ENCODE results near the gene SMYD1. TPM values are rescaled to one million over a fixed set of nuclear protein-coding genes. Genes with fewer than 3 reads are reported as not detected.

The SMYD1 gene
- total and polyA plus RNA-seq, 2 donors from 2014 or later, result not detected

- no peaks in the 10 kb centered on the region for H3K27me3 ChIP-seq (ENCODE audit: control insufficient read depth, insufficient read depth, low read length)
- H3K36me3 ChIP-seq (ENCODE audit: control insufficient read depth in 2 of 3, insufficient read depth in 3 of 3, low read length in 3 of 3), result no peaks in the 10 kb centered on the region
- DNase-seq (no peak), FAIRE-seq (no peak)
- no peak for TF ChIP-seq CTCF (IDR thresholded peaks at IDR 0.05; ENCODE audit: borderline replicate concordance, extremely low read depth, insufficient read depth)
- no peaks in the 10 kb centered on the region for H3K9me3 ChIP-seq (ENCODE audit: control insufficient read depth in 2 of 3, insufficient read depth in 1 of 3, low read length in 3 of 3)
- no peaks in the 10 kb centered on the region for H3K4me1 ChIP-seq (ENCODE audit: control insufficient read depth in 2 of 3, insufficient read depth in 2 of 3, low read depth in 1 of 3, low read length in 3 of 3)
- H3K9ac ChIP-seq (ENCODE audit: low read length in 3 of 3), result no peak overlapping the region
- intact Hi-C loops (cut with DNase I), result no loop called here
- H3K27ac ChIP-seq (ENCODE audit: low read depth in 2 of 2, low read length in 2 of 2), result no peak overlapping the region
- H3K4me3 ChIP-seq (ENCODE audit: low read length in 3 of 3), result no peak overlapping the region
Measured at GRCh38 chr2:88074150-88074549, 6.5 kb downstream of the SMYD1 start.

GRCh38 chr2:88074854-88075292 is 7.2 kb downstream of the SMYD1 start:
- DNase-seq, result no peak
- no peak overlapping the region for H3K27ac ChIP-seq (ENCODE audit: low read depth in 2 of 2, low read length in 2 of 2)
- intact Hi-C loops (cut with DNase I), result no loop called here

GRCh38 chr2:88077080-88077479 is 9.5 kb downstream of the SMYD1 start:
- DNase-seq (no peak), FAIRE-seq (no peak)
- H3K27me3 ChIP-seq (ENCODE audit: control insufficient read depth, insufficient read depth, low read length), result no peaks in the 10 kb centered on the region
- no peak for TF ChIP-seq CTCF (IDR thresholded peaks at IDR 0.05; ENCODE audit: borderline replicate concordance, extremely low read depth, insufficient read depth)
- H3K4me1 ChIP-seq (ENCODE audit: control insufficient read depth in 2 of 3, insufficient read depth in 2 of 3, low read depth in 1 of 3, low read length in 3 of 3), result no peaks in the 10 kb centered on the region
- no peak overlapping the region for H3K27ac ChIP-seq (ENCODE audit: low read depth in 2 of 2, low read length in 2 of 2)
- H3K36me3 ChIP-seq (ENCODE audit: control insufficient read depth in 2 of 3, insufficient read depth in 3 of 3, low read length in 3 of 3), result no peaks in the 10 kb centered on the region
- no peaks in the 10 kb centered on the region for H3K9me3 ChIP-seq (ENCODE audit: control insufficient read depth in 2 of 3, insufficient read depth in 1 of 3, low read length in 3 of 3)
- H3K9ac ChIP-seq (ENCODE audit: low read length in 3 of 3), result no peak overlapping the region
- no peak overlapping the region for H3K4me3 ChIP-seq (ENCODE audit: low read length in 3 of 3)
- intact Hi-C loops (cut with DNase I), result no loop called here

More at GRCh38 chr2:88074854-88075292, 7.2 kb downstream of the SMYD1 start:
- Histone ChIP-seq H3K27me3 (ENCODE audit: control insufficient read depth, insufficient read depth, low read length) (no peaks in the 10 kb centered on the region), H3K9ac (ENCODE audit: low read length in 3 of 3) (no peak overlapping the region), H3K9me3 (ENCODE audit: control insufficient read depth in 2 of 3, insufficient read depth in 1 of 3, low read length in 3 of 3) (no peaks in the 10 kb centered on the region), H3K36me3 (ENCODE audit: control insufficient read depth in 2 of 3, insufficient read depth in 3 of 3, low read length in 3 of 3) (no peaks in the 10 kb centered on the region), H3K4me1 (ENCODE audit: control insufficient read depth in 2 of 3, insufficient read depth in 2 of 3, low read depth in 1 of 3, low read length in 3 of 3) (no peaks in the 10 kb centered on the region), H3K4me3 (ENCODE audit: low read length in 3 of 3) (no peak overlapping the region)
- no peak for FAIRE-seq
- no peak for TF ChIP-seq CTCF (IDR thresholded peaks at IDR 0.05; ENCODE audit: borderline replicate concordance, extremely low read depth, insufficient read depth)

DNA sequence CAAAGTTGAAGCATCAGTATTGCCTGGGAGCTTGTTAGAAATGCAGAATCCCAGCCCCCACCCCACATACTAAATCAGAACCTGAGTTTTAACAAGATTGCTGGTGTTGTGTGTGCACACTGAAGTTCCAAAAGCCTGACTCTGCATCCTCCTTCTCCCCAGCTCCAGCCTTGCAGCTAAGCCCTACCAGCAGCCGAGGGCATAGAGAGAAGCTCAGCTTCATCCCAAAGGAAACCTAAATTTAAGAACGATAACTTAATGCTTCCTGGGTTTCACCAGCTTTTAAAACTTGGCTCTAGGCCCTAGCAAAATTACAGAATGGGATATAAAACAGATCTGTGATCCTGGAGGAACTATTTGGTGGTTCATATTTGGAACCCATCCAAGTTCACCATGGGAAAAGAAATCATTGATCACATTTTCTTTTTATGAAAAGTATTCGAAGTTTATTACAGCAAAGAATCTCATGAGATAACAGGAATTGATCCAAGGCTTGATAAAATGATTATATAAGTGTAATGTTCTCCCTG is 11.1 kb downstream of the SMYD1 start:
- H3K4me1 ChIP-seq (ENCODE audit: control insufficient read depth in 2 of 3, insufficient read depth in 2 of 3, low read depth in 1 of 3, low read length in 3 of 3), result no peaks in the 10 kb centered on the region
- TF ChIP-seq CTCF (IDR thresholded peaks at IDR 0.05; ENCODE audit: borderline replicate concordance, extremely low read depth, insufficient read depth), result no peak
- no peaks in the 10 kb centered on the region for H3K36me3 ChIP-seq (ENCODE audit: control insufficient read depth in 2 of 3, insufficient read depth in 3 of 3, low read length in 3 of 3)
- intact Hi-C loops (cut with DNase I), result no loop called here
- DNase-seq (no peak), FAIRE-seq (no peak)
- no peak overlapping the region for H3K4me3 ChIP-seq (ENCODE audit: low read length in 3 of 3)
- H3K27me3 ChIP-seq (ENCODE audit: control insufficient read depth, insufficient read depth, low read length), result no peaks in the 10 kb centered on the region
- no peaks in the 10 kb centered on the region for H3K9me3 ChIP-seq (ENCODE audit: control insufficient read depth in 2 of 3, insufficient read depth in 1 of 3, low read length in 3 of 3)
- H3K9ac ChIP-seq (ENCODE audit: low read length in 3 of 3), result no peak overlapping the region
- H3K27ac ChIP-seq (ENCODE audit: low read depth in 2 of 2, low read length in 2 of 2), result no peak overlapping the region
